Endothelial cell (in vitro differentiated cells): ENCODE data around the gene PRRT2. TPM values are rescaled to one million over a fixed set of nuclear protein-coding genes. Genes with fewer than 3 reads are reported as not detected.

Experiments used
- DNase-seq: peaks from one replicate; pipeline ENCODE4 v3.0.0; 2021; ENCODE audit warnings: low spot score
- H3K27ac Mint-ChIP-seq: one replicate; pipeline ENCODE4 v1.8.0; 2021; ENCODE audit warnings: mixed read lengths, inconsistent platforms; ENCODE audit not compliant: unreplicated experiment
- H3K27me3 Mint-ChIP-seq: one replicate; pipeline ENCODE4 v1.8.0; 2021; ENCODE audit warnings: mild to moderate bottlenecking, moderate library complexity, mixed read lengths, inconsistent platforms; ENCODE audit not compliant: unreplicated experiment
- H3K36me3 Mint-ChIP-seq: one replicate; pipeline ENCODE4 v1.8.0; 2021; ENCODE audit warnings: mild to moderate bottlenecking, low read depth, mixed read lengths, inconsistent platforms; ENCODE audit not compliant: unreplicated experiment
- H3K4me1 Mint-ChIP-seq: one replicate; pipeline ENCODE4 v1.8.0; 2021; ENCODE audit warnings: mild to moderate bottlenecking, mixed read lengths, inconsistent platforms; ENCODE audit not compliant: unreplicated experiment
- H3K4me3 Mint-ChIP-seq: one replicate; pipeline ENCODE4 v1.8.0; 2021; ENCODE audit warnings: mild to moderate bottlenecking, mixed read lengths, inconsistent platforms; ENCODE audit not compliant: unreplicated experiment
- H3K9me3 Mint-ChIP-seq: one replicate; pipeline ENCODE4 v1.8.0; 2021; ENCODE audit warnings: mixed read lengths, inconsistent platforms; ENCODE audit not compliant: unreplicated experiment
- CTCF ChIP-seq: fragments of 200-600 bp; sonication (generic); IDR thresholded peaks from one replicate; pipeline ENCODE4 v1.5.0; 2021; ENCODE audit warnings: antibody characterized with exemption; ENCODE audit not compliant: unreplicated experiment
- total RNA-seq: library from RNA; stranded (reverse); fragmentation: NEBNext Ultra II Directional; extraction: Animal tissue kit (Norgen Biotek cat#: 25700); gene quantifications from one replicate; pipeline ENCODE4 v1.2.1, GENCODE V29; 2021; ENCODE audit not compliant: unreplicated experiment

PRRT2 gene
- total RNA-seq, 1 donor from 2014 or later = 15.0 TPM

DNA sequence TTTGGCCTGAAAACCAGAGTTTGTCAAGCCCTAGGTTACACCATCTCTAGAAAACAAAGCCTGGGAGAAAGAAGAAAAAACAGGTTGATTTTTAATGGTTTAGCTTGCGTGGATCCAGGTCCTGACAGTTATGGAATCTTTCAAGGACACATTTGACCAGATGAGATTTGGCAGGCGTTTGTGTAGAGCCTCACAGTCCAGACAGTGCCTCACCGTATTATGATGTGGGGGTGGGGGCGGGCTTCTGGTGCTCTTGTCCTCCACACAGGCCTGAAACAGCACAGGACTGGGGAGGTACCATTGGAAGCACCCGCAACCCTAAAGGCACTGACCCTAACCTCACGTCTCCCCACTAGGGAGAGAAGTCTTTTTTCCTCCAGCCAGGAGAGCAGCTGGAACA is 27.8 kb downstream of the PRRT2 start:
- no peak for TF ChIP-seq CTCF
- no peak for DNase-seq
- Mint-ChIP-seq H3K36me3 (no peaks in the 10 kb centered on the region), H3K27ac (no peak overlapping the region), H3K27me3 (peaks cover 2% of the 10 kb centered on the region), H3K4me1 (no peaks in the 10 kb centered on the region), H3K9me3 (no peaks in the 10 kb centered on the region), H3K4me3 (no peak overlapping the region)

- H3K9me3 Mint-ChIP-seq = no peaks in the 10 kb centered on the region
Measured at GRCh38 chr16:29840240-29840639, 28.2 kb downstream of the PRRT2 start.

DNA sequence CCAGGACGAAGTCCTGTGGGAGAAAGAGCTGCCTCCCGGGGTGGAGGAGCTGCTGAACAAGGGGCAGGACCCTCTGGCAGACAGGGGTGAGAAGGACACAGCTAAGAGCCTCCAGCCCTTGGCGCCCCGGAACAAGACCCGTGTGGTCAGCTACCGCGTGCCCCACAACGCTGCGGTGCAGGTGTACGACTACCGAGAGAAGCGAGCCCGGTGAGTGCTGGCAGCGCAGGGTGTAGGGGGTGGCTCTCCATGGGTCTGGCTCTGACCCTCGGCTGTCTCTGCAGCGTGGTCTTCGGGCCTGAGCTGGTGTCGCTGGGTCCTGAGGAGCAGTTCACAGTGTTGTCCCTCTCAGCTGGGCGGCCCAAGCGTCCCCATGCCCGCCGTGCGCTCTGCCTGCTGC is 29.6 kb downstream of the PRRT2 start:
- H3K27ac Mint-ChIP-seq = no peak overlapping the region
- no peaks in the 10 kb centered on the region for H3K9me3 Mint-ChIP-seq
- no peak for TF ChIP-seq CTCF
- no peak for DNase-seq
- no peaks in the 10 kb centered on the region for H3K36me3 Mint-ChIP-seq
- no peaks in the 10 kb centered on the region for H3K4me1 Mint-ChIP-seq
- H3K4me3 Mint-ChIP-seq = no peak overlapping the region
- peaks cover 7% of the 10 kb centered on the region for H3K27me3 Mint-ChIP-seq

More at GRCh38 chr16:29840240-29840639, 28.2 kb downstream of the PRRT2 start:
- Mint-ChIP-seq H3K4me1 (no peaks in the 10 kb centered on the region), H3K36me3 (no peaks in the 10 kb centered on the region), H3K27ac (no peak overlapping the region), H3K4me3 (no peak overlapping the region), H3K27me3 (peaks cover 3% of the 10 kb centered on the region)
- no peak for DNase-seq
- no peak for TF ChIP-seq CTCF

- Mint-ChIP-seq H3K36me3 (no peaks in the 10 kb centered on the region), H3K4me1 (no peaks in the 10 kb centered on the region), H3K9me3 (no peaks in the 10 kb centered on the region), H3K27ac (no peak overlapping the region), H3K27me3 (peaks cover 7% of the 10 kb centered on the region), H3K4me3 (no peak overlapping the region)
- TF ChIP-seq CTCF = no peak
- DNase-seq = no peak
Measured at GRCh38 chr16:29842732-29843346, 30.8 kb downstream of the PRRT2 start.

DNA sequence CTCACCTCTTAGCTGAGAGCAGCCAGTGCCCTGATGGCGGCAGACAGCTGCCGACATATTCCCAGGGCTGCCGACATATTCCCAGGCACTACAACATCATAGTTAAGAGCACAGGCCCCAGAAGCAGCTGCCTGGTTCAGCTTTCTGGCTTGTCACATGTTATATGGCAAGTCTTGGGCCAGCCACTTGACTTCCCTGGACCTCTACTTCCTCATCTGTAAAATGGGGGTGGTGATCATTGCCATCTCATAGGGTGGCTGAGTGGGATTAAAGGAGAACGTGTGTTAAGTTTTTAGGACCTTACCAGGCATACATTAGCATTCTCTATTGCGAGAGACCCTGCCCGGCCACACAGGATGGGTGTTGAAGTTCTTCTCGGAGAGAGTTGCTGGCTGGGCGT is 31.9 kb downstream of the PRRT2 start:
- Mint-ChIP-seq H3K27me3 (peaks cover 7% of the 10 kb centered on the region), H3K36me3 (no peaks in the 10 kb centered on the region), H3K4me3 (peak overlapping the region; percentile 63), H3K9me3 (no peaks in the 10 kb centered on the region), H3K27ac (no peak overlapping the region), H3K4me1 (no peaks in the 10 kb centered on the region)
- no peak for DNase-seq
- no peak for TF ChIP-seq CTCF
